NOMO-1 (cell line): ENCODE measurements around the gene YIPF6.
"Not testable (repeated sequence)": the region's sequence is repeated elsewhere in the genome, so short reads cannot be mapped to it uniquely, and the experiment has no call there.

ENCODE experiments used
- DNase-seq, 2 experiments: peaks; one replicate each; lab custom pipeline; 2025; ENCODE audit not compliant: unreplicated experiment in 2 of 2; lab: John Stamatoyannopoulos, UW

The YIPF6 gene

GRCh38 chrX:68498508-68499379 lies at the start of gene YIPF6:
Gene YIPF6, plus strand, starts transcription at chrX:68499051. Its CDS starts 16 bp downstream, at chrX:68499067.
- DNase-seq = peak; percentile 47 to 56

- DNase-seq = no peak
Observed at GRCh38 chrX:68451720-68452119, 47.1 kb upstream of the YIPF6 start.

- no peak for DNase-seq
Observed at GRCh38 chrX:68454476-68455150, 44.2 kb upstream of the YIPF6 start.

- DNase-seq = no peak
Observed at GRCh38 chrX:68455151-68455510, 43.7 kb upstream of the YIPF6 start.

DNA sequence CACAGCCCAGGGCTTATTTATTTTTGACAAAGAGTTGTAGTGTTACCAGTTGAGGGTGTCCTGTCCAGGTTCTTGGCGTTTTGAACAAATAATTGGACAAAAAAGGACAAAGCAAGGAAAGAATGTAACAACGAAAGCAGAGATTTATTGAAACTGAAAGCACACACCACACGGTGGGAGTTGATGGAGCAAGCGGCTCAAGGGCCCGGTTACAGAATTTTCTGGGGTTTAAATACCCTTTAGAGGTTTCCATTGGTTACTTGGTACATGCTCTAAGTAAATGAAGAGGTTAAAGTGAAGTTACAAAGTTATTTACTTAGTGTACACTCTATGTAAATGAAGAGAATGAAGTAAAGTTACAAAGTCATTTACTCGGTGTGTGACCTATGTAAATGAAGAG lies 37.8 kb upstream of the YIPF6 start:
- no peak for DNase-seq

GRCh38 chrX:68461576-68461975 lies 37.3 kb upstream of the YIPF6 start:
- DNase-seq = no peak

DNA sequence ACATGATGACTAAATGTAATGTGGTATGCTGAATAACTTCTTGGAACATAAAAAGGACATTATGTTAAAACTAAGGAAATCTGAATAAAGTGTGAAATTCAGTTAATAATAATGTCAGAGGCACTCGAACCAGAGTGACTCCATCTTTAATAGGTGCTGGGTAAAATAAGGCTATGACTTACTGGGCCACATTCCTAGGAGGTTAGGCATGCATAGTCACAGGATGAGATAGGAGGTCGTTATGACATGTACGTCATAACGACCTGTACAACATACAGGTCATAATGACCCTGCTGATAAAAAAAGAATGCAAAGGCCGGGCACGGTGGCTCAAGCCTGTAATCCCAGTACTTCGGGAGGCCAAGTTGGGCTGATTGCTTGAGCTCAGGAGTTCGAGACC lies 36.7 kb upstream of the YIPF6 start:
- DNase-seq = no peak

GRCh38 chrX:68462653-68463052 lies 36.2 kb upstream of the YIPF6 start:
- DNase-seq = peak in 1 of 2 experiments; percentile 20

GRCh38 chrX:68463880-68464279 lies 35.0 kb upstream of the YIPF6 start:
- DNase-seq = no peak

DNA sequence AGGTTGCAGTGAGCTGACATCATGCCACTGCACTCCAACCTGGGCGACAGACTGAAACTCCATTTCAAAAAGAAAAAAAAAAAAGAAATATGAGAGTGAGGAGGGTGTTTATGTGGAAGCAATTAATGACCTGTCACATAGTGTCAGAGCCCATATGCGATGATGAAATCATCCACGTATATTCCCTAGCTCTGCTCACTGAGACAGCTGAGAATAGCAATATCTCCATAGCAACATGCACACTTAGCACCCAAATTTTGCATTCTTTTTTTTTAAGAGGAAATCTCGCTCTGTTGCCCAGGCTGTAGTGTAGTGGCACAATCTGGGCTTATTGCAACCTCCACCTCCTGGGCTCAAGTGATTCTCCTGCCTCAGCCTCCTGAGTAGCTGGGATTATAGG lies 34.1 kb upstream of the YIPF6 start:
- DNase-seq = no peak

GRCh38 chrX:68480969-68481368 lies 17.9 kb upstream of the YIPF6 start:
- no peak for DNase-seq

DNA sequence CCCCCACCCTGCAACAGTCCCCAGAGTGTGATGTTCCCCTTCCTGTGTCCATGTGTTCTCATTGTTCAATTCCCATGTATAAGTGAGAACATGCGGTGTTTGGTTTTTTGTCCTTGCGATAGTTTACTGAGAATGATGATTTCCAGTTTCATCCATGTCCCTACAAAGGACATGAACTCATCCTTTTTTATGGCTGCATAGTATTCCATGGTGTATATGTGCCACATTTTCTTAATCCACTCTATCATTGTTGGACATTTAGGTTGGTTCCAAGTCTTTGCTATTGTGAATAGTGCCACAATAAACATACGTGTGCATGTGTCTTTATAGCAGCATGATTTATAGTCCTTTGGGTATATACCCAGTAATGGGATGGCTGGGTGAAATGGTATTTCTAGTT lies 12.7 kb upstream of the YIPF6 start:
- not testable (repeated sequence) for DNase-seq

DNA sequence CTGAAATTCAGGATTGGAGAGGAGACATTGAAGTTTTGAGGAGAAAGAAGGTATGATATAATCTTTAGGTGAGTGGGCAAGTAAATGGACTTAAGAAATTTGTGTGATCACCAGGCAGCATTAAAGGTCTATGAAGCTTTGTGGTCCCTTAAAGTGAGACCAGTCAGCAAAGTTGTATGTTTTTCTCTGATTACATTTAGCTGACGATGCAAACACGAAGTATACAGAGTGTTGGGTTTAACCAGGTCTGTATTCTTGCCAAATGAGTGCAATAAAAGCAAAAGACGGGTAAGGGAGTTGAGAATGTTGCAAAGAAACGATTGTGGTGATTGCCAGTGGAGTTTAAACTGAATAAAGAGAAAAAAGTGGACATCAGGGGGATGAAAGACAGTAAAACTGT lies 11.6 kb upstream of the YIPF6 start:
- no peak for DNase-seq

- no peak for DNase-seq
Observed at GRCh38 chrX:68487924-68488323, 10.9 kb upstream of the YIPF6 start.

GRCh38 chrX:68488657-68489056 lies 10.2 kb upstream of the YIPF6 start:
- no peak for DNase-seq

GRCh38 chrX:68490644-68491043 lies 8.2 kb upstream of the YIPF6 start:
- no peak for DNase-seq

GRCh38 chrX:68492583-68492982 lies 6.3 kb upstream of the YIPF6 start:
- no peak for DNase-seq

DNA sequence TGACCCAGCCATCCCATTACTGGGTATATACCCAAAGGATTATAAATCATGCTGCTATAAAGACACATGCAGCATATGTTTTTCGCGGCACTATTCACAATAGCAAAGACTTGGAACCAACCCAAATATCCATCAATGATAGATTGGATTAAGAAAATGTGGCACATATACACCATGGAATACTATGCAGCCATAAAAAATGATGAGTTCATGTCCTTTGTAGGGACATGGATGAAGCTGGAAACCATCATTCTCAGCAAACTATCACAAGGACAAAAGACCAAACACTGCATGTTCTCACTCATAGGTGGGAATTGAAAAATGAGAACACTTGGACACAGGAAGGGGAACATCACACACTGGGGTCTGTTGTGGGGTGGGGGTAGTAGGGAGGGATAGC lies 5.1 kb upstream of the YIPF6 start:
- DNase-seq = not testable (repeated sequence)

GRCh38 chrX:68498044-68498507 lies 775 bp upstream of the YIPF6 start:
- no peak for DNase-seq

- DNase-seq = no peak
Observed at GRCh38 chrX:68499543-68500504, 973 bp downstream of the YIPF6 start.
